IPS DF 4.7 (cell line): ENCODE data around the gene MAN1C1.

Experiments
- DNase-seq: peaks from one replicate; pipeline ENCODE4 v3.0.0-alpha.2; 2013; ENCODE audit warnings: low spot score; ENCODE audit errors: extremely low read depth

The MAN1C1 gene

DNA sequence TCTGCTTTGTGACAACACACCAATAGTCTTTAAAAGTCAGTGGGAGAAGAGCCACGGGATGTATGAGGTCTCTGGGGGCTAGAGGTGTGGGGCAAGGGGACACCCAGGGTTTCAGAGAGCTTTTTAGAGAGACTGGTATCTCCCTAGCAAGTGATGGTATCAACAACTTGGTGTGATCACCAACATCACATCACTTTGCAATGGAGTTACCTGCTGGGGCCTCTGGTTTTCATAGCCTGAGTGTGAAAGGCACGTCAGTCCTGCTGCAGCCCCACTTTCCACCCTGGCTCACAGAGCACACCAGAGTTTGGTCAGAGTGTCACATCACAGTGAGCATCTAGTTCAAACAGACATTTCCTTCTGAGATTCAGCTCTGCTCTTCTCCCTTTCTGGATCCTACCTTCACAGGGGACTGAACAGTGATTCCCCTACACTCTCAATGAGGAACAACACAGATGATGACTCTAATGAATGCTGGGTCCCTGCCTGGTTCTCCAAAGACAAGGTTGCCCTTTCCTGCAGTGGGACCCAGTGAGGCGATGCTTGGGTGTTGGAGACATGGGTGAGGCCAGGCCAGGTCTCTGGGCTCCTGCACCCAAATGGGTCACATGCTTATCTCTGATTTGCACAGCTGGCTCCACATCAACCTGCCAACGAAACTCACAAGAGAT lies 2.0 kb upstream of the MAN1C1 start:
- DNase-seq, result no peak

DNA sequence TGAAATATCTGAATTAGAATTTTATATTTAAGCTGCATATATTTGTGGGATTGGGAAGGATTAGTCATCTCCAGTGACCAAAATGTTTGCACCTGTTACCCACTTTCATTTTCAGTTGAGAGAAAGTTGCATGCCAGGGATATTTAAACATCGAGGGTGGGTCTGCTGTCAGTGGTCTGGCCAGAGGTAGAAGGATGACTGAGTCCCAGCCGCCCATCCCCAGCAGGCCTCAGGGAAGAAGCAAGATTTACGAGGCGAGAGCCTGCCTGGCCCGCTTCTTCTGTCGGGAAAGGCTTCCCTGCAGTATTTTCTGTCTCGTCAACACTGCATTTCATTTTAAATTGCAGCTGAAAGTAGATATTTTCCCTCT lies 1.4 kb upstream of the MAN1C1 start:
- no peak for DNase-seq

DNA sequence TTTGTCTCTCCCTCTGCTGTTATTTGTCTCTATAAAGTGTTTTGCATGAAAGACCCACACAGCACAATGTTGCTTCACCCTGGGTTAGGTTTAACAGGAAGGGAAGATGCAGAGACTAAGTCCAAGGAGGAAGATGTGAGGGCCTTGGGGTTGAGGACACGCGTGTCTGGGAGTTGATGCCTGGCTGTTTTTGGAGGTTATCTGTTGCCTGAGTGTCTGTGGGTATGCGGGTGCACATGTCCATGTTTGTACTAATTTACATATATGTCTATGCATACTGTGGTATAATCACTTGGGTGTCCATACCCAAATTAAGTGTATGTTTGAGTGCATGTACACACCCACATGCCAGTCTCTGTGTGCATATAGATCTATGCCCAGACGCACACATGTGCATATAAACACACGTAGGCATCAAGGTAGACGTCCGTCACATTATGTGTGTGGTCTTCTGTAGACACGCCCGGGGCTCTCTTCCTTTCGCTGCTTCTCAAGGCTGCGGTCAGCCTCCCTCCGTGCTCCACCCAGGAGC lies 962 bp upstream of the MAN1C1 start:
- no peak for DNase-seq

DNA sequence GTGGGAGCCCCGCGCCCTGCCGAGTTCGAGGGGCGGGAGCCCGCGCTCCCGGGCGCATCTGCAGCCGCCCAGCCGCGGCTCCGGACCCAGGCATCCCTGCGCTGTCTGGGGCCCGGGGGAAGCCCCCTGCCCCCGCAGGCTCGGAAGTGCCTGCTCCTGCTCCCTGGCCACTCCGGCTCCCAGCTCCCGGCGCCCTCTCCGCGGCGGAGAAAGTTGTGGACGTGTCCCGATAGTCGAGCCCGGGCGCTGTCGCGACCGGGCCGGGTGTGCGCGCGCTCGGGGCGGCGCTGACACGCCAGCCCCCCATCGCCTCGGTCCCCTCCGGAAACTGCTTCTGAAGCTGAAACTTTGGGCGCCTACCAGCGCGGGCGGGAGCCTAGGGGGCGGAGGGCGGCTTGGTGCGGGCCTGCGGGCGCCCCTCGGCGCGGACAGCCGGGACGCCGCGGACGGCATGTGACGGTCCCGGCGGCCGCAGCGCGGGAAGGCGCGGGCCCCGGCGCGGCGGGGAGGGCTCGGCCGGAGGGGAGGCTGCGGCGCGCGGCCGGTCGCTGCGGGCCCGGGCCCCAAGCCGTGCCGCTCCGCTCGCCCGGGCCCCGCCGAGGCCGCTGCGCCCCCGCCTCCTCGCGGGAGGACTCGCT lies 515 bp downstream of the MAN1C1 start:
- no peak for DNase-seq

DNA sequence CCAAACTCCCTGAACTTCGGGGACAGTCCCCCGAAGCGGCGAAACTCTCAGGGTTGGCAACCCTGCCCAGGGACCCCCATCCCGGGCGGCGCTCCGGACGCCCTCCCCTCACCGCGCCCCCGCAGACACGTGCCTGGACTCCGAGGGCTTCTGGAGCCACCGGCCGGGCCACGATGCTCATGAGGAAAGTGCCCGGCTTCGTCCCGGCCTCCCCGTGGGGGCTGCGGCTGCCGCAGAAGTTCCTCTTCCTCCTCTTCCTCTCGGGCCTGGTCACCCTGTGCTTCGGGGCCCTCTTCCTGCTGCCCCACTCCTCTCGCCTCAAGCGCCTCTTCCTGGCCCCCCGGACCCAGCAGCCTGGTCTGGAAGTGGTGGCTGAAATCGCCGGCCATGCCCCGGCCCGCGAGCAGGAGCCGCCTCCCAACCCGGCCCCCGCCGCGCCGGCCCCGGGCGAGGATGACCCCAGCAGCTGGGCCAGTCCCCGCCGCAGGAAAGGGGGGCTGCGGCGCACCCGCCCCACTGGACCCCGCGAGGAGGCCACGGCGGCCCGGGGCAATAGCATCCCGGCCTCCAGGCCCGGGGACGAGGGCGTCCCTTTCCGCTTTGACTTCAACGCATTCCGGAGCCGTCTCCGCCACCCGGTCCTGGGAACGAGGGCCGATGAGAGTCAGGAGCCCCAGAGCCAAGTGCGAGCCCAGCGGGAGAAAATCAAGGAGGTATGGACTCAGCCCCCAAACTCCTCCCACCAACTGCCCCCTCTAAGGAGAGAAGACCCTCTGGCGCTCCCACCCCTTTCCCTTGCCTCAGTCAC lies 1.2 kb downstream of the MAN1C1 start:
- DNase-seq, result no peak

DNA sequence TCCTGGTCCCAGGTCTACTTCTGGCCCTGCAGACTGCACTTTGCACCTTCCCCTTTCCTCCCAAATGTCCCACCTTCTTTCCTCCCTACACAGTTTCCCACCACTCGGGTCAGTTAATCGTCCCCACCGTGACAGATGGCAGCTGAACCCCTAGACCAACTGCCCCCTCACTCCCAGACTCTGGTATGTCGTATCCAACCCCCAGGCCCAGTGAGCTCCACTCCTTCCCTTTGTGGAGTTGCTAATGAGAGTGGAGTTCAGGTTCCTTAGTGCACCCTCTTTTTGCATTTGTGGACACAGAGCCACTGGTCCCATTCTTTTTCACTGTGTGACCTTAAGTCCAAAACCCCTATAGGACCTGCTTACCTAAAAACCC lies 1.8 kb downstream of the MAN1C1 start:
- DNase-seq, result no peak

DNA sequence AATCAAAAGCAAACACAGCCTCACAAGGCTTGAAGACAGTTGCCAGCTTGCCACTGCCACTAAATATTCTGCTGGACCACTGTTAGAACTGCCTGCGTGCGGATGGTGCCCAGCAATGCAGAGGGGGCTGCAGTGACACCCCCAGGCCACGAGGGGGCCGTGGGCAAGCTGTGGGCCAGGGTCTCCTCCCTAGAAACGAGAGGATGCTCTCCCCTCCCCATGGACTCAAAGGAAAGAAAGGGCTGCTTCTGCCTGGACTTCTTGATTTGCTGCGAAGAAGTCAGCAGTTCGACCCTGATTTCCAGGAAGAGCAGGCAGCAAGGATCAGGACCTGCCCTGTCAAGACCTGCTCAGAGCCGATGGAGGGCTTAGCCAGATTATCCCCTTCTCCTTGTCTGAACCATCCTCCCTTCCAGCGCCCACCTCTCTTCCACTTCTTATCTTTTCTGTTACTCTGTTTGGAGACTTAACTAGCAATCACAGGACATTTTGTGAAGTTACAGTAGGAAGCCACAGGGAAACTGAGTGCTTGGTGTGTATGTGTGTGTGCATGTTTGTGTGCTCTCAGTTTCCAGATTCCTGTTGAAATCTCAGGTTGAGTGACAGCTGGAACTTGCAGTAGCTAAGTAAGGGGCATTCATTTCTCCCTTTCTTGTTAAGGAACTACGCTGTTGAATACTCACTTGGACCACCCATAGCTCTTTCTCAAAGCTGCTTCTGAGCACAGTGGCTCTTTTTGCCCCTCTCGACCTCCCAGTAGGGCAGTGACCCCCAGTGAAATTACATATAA lies 2.7 kb downstream of the MAN1C1 start:
- DNase-seq, result no peak

DNA sequence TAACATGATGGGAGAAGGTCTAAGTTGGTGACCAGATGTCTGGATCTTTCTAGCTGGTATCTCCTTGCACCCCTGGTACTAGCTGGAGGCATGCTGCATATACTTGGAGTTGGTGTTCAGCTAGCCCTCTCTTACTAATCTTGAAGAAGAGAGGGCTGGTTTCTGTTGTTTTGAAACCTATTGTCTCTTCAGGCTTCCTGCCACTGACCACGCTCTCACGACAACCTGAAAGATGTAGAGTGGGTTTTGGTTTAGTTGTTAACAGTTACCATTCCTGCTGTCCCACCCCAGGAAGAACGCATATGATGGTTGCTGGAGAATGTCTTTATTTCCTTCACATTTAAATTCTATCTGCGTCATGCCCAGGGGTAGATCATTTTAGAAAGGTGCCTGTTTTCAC lies 3.6 kb downstream of the MAN1C1 start:
- no peak for DNase-seq

DNA sequence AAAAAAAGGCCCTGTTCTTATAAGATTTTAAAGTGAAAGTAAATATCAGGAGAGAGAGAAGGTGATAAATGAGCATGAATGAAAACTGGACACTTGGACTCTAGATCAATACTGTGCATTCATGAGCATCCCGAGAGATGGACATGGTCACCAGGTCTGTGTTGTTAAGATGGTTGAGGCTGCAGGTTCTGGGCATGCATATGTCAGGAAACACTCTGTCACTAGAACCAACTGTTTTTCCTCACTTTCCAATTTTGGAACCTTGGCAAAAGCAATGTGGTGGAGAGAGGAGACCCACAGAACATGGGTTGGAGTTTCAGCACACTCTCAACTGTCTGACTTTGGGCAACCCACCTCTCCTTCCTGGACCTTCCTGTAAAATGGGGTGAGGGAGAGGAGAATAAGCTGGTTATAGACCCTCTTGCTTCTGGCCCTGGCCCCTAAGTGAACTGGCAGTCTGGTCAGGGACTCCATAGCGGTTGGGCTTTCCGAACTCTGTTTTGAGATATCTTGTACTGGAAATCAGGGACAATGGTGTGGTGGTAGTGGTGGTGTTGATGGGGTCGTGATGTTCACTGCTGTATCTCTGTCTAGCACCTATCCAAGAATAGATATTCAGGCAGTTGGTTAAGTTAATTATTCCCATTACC lies 4.2 kb downstream of the MAN1C1 start:
- no peak for DNase-seq

DNA sequence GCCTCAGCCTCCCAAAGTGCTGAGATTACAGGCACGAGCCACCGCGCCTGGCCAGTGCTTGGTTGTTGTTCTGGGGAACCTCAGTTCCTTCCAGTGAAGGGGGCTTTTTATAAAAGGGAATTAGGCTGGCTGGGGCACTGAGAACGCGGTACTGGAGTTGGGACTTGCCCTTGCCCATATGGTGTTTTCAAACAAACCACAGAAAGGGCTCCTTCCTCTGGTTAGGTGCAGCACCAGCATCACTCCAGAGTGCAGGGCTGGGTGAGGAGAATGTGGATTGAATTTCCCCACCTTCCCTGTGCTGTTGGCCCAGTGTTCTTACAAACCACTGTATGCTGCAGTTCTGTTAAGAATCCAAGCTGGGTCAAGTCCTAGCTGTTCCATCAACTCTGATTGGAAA lies 5.3 kb downstream of the MAN1C1 start:
- no peak for DNase-seq

DNA sequence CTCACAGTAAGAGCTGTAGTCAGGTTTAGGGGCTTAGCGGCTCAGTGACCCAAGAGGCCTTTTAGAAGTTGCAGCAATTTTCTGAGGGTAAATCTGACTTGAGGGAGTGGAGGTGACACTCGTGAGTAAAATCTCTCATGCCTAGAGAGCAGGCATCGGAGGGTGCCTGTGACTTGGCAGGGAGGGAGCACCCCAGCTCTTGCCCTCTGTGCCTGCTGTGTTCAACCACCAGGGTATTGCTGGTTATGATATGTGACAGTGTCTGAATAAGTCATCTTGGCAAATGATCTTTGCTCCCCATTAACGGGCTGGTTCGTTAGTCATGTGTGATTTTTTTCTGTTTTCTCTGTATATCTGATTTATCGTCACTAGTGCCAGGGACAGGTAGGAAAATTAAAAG lies 5.9 kb downstream of the MAN1C1 start:
- no peak for DNase-seq

DNA sequence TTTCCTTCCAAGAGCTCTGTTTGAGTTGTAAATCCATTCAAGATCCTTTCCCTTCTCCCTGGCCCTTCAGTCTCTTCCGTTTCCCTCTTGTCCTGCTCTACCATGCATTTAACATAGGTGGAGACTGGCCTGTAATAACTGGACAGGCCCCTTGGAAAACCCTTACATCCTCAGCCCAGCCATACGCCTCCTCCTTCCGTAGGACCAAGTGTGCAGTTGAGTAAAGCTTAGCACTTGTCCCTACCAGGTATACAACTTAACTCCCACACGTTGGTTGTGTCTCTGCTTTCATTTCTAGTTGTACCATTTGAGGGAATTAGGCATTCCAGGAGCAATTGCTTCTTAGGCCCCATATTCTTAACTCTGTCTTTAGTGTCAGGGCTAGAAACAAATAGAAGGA lies 6.4 kb downstream of the MAN1C1 start:
- DNase-seq, result no peak

DNA sequence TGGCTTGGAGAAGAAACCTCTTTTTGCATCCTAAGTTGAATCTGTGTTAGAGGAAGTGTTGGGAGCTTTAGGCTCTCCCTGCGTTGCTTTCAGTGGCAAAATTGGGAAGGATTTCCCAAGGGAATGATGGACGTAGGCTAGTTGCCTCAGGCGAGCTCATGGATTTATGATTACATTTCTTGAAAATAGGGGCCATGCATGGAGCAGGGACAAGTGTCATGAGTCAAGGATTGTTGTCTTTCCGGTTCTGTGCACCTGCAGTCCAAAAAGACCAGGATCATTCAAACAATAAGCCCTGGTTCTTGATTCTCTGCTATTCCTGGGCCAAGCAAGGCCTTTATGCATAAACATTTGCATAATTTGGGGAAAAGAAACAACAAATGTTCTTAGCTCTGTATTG lies 7.1 kb downstream of the MAN1C1 start:
- DNase-seq, result no peak

DNA sequence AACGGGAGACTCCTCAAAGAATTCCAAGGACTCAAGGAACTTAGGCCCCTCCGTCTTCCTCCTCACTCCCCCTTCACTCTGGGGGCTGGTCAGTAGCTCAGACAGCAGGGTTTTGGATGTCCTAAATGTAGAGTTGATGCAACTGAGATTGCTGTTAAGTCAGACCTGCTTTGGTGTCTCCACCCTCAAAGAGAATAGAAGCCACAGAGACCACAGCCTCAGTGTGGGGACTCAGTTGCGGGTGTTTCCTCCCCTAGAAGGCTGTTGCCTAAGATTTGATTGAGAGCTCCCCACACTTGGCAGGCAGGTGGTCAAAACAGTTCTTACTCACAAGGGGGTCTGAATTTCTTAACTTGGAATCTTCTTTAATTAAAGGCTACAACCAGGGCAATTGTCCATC lies 7.6 kb downstream of the MAN1C1 start:
- DNase-seq, result no peak

DNA sequence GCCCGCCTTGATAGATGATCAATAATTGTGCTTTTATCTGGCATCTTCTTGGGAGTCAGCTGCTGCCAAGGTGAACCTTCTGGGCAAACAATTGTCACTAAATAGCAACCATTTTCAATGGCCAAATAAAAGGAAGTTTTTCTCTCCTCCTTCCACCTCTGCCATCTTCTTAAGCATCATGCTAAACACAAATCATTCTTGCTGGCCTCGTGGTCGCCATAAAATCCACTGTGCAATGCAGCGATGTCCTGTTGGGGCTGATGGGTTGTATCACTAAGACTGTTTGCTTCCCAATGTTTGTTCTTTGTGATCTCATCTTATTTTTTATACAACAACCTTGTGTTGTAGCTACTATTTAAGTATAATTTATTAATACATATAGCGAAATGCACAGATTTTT lies 8.0 kb downstream of the MAN1C1 start:
- no peak for DNase-seq

DNA sequence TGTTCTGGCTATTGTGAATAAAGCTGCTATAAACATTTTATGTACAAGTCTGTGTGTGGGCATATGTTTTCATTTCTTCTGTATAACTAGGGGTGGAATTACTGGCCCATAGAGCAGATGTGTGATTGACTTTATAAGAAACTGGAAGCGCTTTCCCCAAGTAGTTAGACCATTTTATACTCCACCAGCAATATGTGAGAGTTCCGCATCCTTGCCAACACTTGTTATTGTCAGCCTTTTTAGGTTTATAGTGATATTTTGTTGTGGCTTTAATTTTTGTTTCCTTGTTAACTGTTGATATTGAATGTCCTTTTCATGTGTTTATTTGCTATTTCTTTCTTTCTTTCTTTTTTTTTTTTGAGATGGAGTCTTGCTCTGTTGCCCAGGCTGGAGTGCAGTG lies 9.4 kb downstream of the MAN1C1 start:
- no peak for DNase-seq

DNA sequence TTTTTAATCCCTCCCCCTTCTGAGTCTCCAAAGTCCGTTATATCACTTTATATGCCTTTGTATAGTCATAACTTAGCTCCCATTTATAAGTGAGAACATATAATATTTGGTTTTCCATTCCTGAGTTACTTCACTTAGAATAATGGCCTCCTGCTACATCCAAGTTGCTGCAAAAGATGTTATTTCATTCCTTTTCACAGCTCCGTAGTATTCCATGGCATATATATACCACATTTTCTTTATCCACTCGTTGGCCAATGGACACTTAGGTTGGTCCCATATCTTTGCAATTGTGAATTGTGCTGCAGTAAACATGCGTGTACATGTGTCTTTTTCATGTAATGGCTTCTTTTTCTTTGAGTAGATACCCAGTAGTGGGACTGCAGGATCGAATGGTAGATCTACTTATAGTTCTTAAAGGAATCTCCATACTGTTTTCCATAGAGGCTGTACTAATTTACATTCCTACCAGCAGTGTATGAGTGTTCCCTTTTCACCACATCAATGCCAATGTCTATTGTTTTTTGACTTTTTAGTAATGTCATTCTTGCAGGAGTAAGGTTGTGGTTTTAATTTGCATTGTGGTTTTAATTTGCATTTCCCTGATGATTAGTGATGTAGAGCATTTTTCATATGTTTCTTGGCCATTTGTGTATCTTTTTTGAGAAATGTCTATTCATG lies 12.3 kb downstream of the MAN1C1 start:
- no peak for DNase-seq

DNA sequence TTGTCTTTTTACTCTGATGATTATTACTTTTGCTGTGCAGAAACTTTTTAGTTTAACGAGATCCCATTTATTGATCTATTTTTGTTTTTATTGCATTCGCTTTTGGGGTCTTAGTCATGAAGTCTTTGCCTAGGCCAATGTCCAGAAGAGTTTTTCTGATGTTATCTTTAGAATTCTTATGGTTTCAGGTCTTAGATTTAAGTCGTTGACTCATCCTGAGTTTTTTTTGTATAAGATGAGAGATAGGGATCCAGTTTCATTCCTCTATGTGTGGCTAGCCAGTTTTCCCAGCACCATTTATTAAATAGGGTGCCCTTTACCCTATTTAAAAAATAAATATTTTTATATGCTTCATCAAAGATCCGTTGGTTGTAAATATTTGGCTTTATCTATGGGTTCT lies 13.2 kb downstream of the MAN1C1 start:
- DNase-seq, result no peak

DNA sequence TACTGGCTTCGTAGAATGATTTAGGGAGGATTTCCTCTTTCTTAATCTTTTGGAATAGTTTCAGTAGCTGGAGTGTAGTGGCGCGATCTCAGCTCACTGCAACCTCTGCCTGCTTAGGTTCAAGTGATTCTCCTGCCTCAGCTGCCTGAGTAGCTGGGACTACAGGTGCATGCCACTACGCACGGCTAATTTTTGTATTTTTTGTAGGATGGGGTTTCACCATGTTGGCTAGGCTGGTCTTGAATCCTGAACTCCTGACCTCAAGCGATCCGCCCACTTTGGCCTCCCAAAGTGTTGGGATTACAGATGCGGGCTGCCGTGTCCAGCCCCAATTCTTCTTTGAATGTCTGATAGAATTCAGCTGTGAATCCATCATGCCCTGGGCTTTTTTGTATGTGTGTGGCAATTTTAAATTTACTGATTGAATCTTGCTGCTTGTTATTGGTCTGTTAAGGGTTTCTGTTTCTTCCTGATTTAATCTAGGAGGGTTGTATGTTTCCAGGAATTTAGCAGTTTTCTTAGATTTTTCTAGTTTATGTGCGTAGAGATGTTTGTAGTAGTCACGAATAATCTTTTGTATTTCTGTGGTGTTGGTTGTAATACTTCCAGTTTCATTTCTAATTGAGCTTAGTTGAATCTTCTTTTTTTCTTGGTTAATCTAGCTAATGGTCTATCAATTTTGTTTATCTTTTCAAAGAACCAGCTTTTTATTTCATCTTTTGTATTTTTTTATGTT lies 15.3 kb downstream of the MAN1C1 start:
- DNase-seq, result no peak

DNA sequence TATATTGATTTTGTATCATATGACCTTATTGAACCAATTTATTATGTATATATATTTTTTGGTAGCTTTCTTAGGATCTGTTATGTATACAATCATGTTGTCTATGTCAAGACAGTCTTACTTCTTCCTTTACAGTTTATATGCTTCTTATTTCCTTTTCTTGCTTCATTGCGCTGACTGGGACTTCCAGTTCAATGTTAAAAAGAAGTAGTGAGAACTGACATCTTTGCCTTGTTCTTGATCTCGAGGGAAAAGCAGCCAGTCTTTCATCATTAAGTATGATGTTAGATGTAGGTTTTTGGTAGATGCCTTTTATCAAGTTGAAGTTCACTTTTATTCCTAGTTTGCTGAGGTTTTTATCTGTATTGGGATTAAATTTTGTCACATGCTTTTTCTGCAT lies 17.5 kb downstream of the MAN1C1 start:
- no peak for DNase-seq
